MCF 10A (cell line): Measurements from ENCODE around the gene BTN2A1. TPM values are rescaled to one million over a fixed set of nuclear protein-coding genes. Genes with fewer than 3 reads are reported as not detected.

Experiments used
- BruUV-seq: library from RNA; stranded (reverse); fragments of 400-500 nt; replicated peaks from 2 replicates; lab custom pipeline; 2021; lab: Mats Ljungman, UMichigan
- CTCF ChIA-PET: fragments of 300-600 bp; sonication (Branson Sonifier 250); formaldehyde crosslinking; extraction: SDS; loops from one replicate; lab custom pipeline; 2021; ENCODE audit warnings: antibody characterized with exemption, inconsistent platforms; lab: Yijun Ruan, JAX
- POLR2A ChIA-PET: fragments of 300-600, 350-650 bp; sonication (Branson Sonifier 250); formaldehyde crosslinking; extraction: SDS; loops from one replicate; lab custom pipeline; 2020; ENCODE audit warnings: antibody characterized with exemption, inconsistent platforms; lab: Yijun Ruan, JAX
- DNase-seq: peaks from one replicate; pipeline ENCODE4 v3.0.0-alpha.2; 2018; ENCODE audit not compliant: unreplicated experiment
- H3K27ac Mint-ChIP-seq: one replicate; pipeline ENCODE4 v1.8.0; 2022; ENCODE audit warnings: mild to moderate bottlenecking, low read depth, mixed read lengths; ENCODE audit not compliant: unreplicated experiment
- H3K27me3 Mint-ChIP-seq: one replicate; pipeline ENCODE4 v1.8.0; 2022; ENCODE audit warnings: mixed read lengths; ENCODE audit not compliant: insufficient read depth, unreplicated experiment
- H3K36me3 Mint-ChIP-seq: one replicate; pipeline ENCODE4 v1.8.0; 2022; ENCODE audit warnings: mild to moderate bottlenecking, moderate library complexity, mixed read lengths; ENCODE audit not compliant: insufficient read depth, unreplicated experiment
- H3K4me1 Mint-ChIP-seq: one replicate; pipeline ENCODE4 v1.8.0; 2022; ENCODE audit warnings: mixed read lengths; ENCODE audit not compliant: insufficient read depth, unreplicated experiment
- H3K4me3 Mint-ChIP-seq: one replicate; pipeline ENCODE4 v1.8.0; 2022; ENCODE audit warnings: mild to moderate bottlenecking, moderate library complexity, mixed read lengths; ENCODE audit not compliant: unreplicated experiment
- H3K9me3 Mint-ChIP-seq: one replicate; pipeline ENCODE4 v1.8.0; 2022; ENCODE audit warnings: mixed read lengths; ENCODE audit not compliant: unreplicated experiment
- CTCF ChIP-seq: fragments of 200-600 bp; IDR thresholded peaks from one replicate; pipeline ENCODE4 v1.8.0; 2022; ENCODE audit warnings: antibody characterized with exemption, mild to moderate bottlenecking; ENCODE audit not compliant: unreplicated experiment
- intact Hi-C: fragments of 100-400 bp; cut with micrococcal nuclease; formaldehyde crosslinking; loops from 2 replicates; pipeline ENCODE4 v1.14.1; 2022
- total RNA-seq: library from RNA; stranded (reverse); gene quantifications from 2 replicates; pipeline ENCODE4 v1.2.3, GENCODE V29; 2022

BTN2A1 gene
- total RNA-seq, 1 experiment from 2014 or later: 14.6 TPM

GRCh38 chr6:26516481-26517427 lies 59.0 kb downstream of the BTN2A1 start:
- H3K9me3 Mint-ChIP-seq: no peaks in the 10 kb centered on the region
- POLR2A ChIA-PET: no interaction called here
- H3K4me1 Mint-ChIP-seq: no peaks in the 10 kb centered on the region
- no peaks in the 10 kb centered on the region for H3K27me3 Mint-ChIP-seq
- peaks cover 11% of the 10 kb centered on the region for H3K36me3 Mint-ChIP-seq
- BruUV-seq: no TSS peak
- CTCF ChIA-PET: no interaction called here
- H3K27ac Mint-ChIP-seq: no peak overlapping the region
- no peak for DNase-seq
- intact Hi-C loops: no loop called here
- TF ChIP-seq CTCF: no peak
- H3K4me3 Mint-ChIP-seq: no peak overlapping the region

Other genes with a start within 250 kb of the BTN2A1 start
- 9.9 and 16.4 TPM in 2 replicates for gene BTN3A2, start 92.8 kb upstream of the BTN2A1 start, total RNA-seq
- 6.7 and 8.7 TPM in 2 replicates for gene BTN2A2, start 74.8 kb upstream of the BTN2A1 start, total RNA-seq
- 8.0 and 15.5 TPM in 2 replicates for gene BTN3A1, start 55.7 kb upstream of the BTN2A1 start, total RNA-seq
- 7.4 and 9.8 TPM in 2 replicates for gene BTN3A3, start 17.5 kb upstream of the BTN2A1 start, total RNA-seq
- gene BTN1A1, start 42.3 kb downstream of the BTN2A1 start, total RNA-seq: not detected in 2 replicates
- gene HMGN4, start 80.4 kb downstream of the BTN2A1 start, total RNA-seq: 71.7 and 75.4 TPM in 2 replicates
- 11.9 and 12.9 TPM in 2 replicates for gene ABT1, start 139.0 kb downstream of the BTN2A1 start, total RNA-seq
- 20.7 and 23.3 TPM in 2 replicates for gene ZNF322, start 201.8 kb downstream of the BTN2A1 start, total RNA-seq